ENCODE results near the gene STEAP4.

DNA sequence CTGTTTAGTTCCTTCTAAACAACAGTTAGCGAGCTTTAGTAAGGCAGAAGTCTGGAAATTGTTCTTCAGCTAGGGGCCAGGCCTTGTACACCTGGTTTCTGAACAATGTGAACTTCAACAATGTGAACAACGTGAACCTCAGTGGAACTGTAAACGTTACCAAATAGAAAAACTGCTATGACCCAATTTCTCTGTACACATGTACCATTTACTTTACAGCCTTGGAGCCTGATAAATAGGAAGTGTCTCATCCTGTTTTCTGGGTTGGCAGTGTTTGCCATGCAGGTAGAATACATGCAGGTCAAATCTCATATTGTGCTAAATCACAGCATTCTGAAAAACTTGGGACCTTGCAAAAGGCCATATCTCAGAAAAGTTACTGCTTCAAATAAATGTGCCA, 1.6 kb downstream of the STEAP4 start:
- TF ChIP-seq TAF1 (conservative IDR thresholded peaks at IDR 0.05) = no peak
- TF ChIP-seq, protein P1, sequence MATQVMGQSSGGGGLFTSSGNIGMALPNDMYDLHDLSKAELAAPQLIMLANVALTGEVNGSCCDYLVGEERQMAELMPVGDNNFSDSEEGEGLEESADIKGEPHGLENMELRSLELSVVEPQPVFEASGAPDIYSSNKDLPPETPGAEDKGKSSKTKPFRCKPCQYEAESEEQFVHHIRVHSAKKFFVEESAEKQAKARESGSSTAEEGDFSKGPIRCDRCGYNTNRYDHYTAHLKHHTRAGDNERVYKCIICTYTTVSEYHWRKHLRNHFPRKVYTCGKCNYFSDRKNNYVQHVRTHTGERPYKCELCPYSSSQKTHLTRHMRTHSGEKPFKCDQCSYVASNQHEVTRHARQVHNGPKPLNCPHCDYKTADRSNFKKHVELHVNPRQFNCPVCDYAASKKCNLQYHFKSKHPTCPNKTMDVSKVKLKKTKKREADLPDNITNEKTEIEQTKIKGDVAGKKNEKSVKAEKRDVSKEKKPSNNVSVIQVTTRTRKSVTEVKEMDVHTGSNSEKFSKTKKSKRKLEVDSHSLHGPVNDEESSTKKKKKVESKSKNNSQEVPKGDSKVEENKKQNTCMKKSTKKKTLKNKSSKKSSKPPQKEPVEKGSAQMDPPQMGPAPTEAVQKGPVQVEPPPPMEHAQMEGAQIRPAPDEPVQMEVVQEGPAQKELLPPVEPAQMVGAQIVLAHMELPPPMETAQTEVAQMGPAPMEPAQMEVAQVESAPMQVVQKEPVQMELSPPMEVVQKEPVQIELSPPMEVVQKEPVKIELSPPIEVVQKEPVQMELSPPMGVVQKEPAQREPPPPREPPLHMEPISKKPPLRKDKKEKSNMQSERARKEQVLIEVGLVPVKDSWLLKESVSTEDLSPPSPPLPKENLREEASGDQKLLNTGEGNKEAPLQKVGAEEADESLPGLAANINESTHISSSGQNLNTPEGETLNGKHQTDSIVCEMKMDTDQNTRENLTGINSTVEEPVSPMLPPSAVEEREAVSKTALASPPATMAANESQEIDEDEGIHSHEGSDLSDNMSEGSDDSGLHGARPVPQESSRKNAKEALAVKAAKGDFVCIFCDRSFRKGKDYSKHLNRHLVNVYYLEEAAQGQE (IDR thresholded peaks at IDR 0.05) = no peak
- TF ChIP-seq, protein P2, sequence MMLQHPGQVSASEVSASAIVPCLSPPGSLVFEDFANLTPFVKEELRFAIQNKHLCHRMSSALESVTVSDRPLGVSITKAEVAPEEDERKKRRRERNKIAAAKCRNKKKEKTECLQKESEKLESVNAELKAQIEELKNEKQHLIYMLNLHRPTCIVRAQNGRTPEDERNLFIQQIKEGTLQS (IDR thresholded peaks at IDR 0.05) = no peak
- TF ChIP-seq, protein P3, sequence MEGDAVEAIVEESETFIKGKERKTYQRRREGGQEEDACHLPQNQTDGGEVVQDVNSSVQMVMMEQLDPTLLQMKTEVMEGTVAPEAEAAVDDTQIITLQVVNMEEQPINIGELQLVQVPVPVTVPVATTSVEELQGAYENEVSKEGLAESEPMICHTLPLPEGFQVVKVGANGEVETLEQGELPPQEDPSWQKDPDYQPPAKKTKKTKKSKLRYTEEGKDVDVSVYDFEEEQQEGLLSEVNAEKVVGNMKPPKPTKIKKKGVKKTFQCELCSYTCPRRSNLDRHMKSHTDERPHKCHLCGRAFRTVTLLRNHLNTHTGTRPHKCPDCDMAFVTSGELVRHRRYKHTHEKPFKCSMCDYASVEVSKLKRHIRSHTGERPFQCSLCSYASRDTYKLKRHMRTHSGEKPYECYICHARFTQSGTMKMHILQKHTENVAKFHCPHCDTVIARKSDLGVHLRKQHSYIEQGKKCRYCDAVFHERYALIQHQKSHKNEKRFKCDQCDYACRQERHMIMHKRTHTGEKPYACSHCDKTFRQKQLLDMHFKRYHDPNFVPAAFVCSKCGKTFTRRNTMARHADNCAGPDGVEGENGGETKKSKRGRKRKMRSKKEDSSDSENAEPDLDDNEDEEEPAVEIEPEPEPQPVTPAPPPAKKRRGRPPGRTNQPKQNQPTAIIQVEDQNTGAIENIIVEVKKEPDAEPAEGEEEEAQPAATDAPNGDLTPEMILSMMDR (IDR thresholded peaks at IDR 0.05; ENCODE audit: low read depth, low read length, missing input control) = no peak
- no peak for TF ChIP-seq YY1 (IDR thresholded peaks at IDR 0.05)
- TF ChIP-seq, protein P4, sequence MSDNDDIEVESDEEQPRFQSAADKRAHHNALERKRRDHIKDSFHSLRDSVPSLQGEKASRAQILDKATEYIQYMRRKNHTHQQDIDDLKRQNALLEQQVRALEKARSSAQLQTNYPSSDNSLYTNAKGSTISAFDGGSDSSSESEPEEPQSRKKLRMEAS (IDR thresholded peaks at IDR 0.05) = no peak
- TF ChIP-seq NR2F2 (IDR thresholded peaks at IDR 0.05) = no peak
- TF ChIP-seq RXRA (IDR thresholded peaks at IDR 0.05) = no peak
- TF ChIP-seq SP1 (IDR thresholded peaks at IDR 0.05) = no peak
- TF ChIP-seq, protein P5, sequence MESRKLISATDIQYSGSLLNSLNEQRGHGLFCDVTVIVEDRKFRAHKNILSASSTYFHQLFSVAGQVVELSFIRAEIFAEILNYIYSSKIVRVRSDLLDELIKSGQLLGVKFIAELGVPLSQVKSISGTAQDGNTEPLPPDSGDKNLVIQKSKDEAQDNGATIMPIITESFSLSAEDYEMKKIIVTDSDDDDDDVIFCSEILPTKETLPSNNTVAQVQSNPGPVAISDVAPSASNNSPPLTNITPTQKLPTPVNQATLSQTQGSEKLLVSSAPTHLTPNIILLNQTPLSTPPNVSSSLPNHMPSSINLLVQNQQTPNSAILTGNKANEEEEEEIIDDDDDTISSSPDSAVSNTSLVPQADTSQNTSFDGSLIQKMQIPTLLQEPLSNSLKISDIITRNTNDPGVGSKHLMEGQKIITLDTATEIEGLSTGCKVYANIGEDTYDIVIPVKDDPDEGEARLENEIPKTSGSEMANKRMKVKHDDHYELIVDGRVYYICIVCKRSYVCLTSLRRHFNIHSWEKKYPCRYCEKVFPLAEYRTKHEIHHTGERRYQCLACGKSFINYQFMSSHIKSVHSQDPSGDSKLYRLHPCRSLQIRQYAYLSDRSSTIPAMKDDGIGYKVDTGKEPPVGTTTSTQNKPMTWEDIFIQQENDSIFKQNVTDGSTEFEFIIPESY (IDR thresholded peaks at IDR 0.05) = no peak
- no peak for TF ChIP-seq HNF4A (conservative IDR thresholded peaks at IDR 0.05)

Measured in liver (tissue), 3 donors.